Lower lobe of right lung (tissue), 2 donors: ENCODE results near the gene ST6GALNAC5. TPM values are rescaled to one million over a fixed set of nuclear protein-coding genes. Genes with fewer than 3 reads are reported as not detected.

ENCODE experiments used
- ATAC-seq, 2 donors: fragments of 200-7000 bp; cut with Tn5 transposase; one replicate each; pipeline ENCODE4 v1.9.1; 2020 to 2022; ENCODE audit warnings: mild to moderate bottlenecking in 2 of 2, moderate library complexity in 2 of 2
- DNase-seq: peaks from one replicate; pipeline ENCODE4 v3.0.0-alpha.2; 2020
- H3K27ac ChIP-seq: fragments of 200-600 bp; one replicate; pipeline ENCODE4 v1.8.0; 2022
- H3K27me3 ChIP-seq: fragments of 200-600 bp; one replicate; pipeline ENCODE4 v1.8.0; 2022; ENCODE audit warnings: low read depth
- H3K36me3 ChIP-seq: fragments of 200-600 bp; one replicate; pipeline ENCODE4 v1.8.0; 2022; ENCODE audit warnings: mild to moderate bottlenecking
- H3K4me1 ChIP-seq: fragments of 200-600 bp; one replicate; pipeline ENCODE4 v1.8.0; 2022
- H3K4me3 ChIP-seq: fragments of 200-600 bp; one replicate; pipeline ENCODE4 v1.8.0; 2022; ENCODE audit warnings: mild to moderate bottlenecking
- H3K9me3 ChIP-seq: fragments of 200-600 bp; one replicate; pipeline ENCODE4 v1.8.0; 2022
- CTCF ChIP-seq: fragments of 200-600 bp; IDR thresholded peaks from one replicate; pipeline ENCODE4 v1.8.0; 2022; ENCODE audit warnings: antibody characterized with exemption, mild to moderate bottlenecking
- intact Hi-C: fragments of 100-400 bp; cut with DNase I; formaldehyde crosslinking; loops from one replicate; pipeline ENCODE4 v1.11.0; 2022
- total RNA-seq: library from RNA; stranded (reverse); fragmentation: NEBNext Ultra II Directional; extraction: Animal tissue kit (Norgen Biotek cat#: 25700); gene quantifications from one replicate; pipeline ENCODE4 v1.2.1, GENCODE V29; 2021
- donor health status: DM: no; HTN: yes; CAD: no; lungs with severe emphysema.

The ST6GALNAC5 gene
- total RNA-seq, 1 donor from 2014 or later: 16.3 TPM

- Histone ChIP-seq H3K36me3 (no peaks in the 10 kb centered on the region), H3K4me3 (no peak overlapping the region), H3K4me1 (no peaks in the 10 kb centered on the region), H3K27ac (no peak overlapping the region), H3K27me3 (no peaks in the 10 kb centered on the region), H3K9me3 (no peaks in the 10 kb centered on the region)
- no peak for TF ChIP-seq CTCF
- ATAC-seq (no peak), DNase-seq (no peak)
- intact Hi-C loops: no loop called here
Measured at GRCh38 chr1:77038000-77038399, 170.7 kb downstream of the ST6GALNAC5 start.

GRCh38 chr1:77039111-77039510 lies 171.8 kb downstream of the ST6GALNAC5 start:
- intact Hi-C loops: no loop called here
- Histone ChIP-seq H3K4me1 (no peaks in the 10 kb centered on the region), H3K27me3 (no peaks in the 10 kb centered on the region), H3K27ac (no peak overlapping the region), H3K9me3 (no peaks in the 10 kb centered on the region), H3K36me3 (no peaks in the 10 kb centered on the region), H3K4me3 (no peak overlapping the region)
- DNase-seq (no peak), ATAC-seq (no peak)
- TF ChIP-seq CTCF: no peak

GRCh38 chr1:77039739-77040138 lies 172.5 kb downstream of the ST6GALNAC5 start:
- no peak for TF ChIP-seq CTCF
- Histone ChIP-seq H3K4me3 (no peak overlapping the region), H3K27ac (no peak overlapping the region), H3K4me1 (no peaks in the 10 kb centered on the region), H3K27me3 (no peaks in the 10 kb centered on the region), H3K9me3 (no peaks in the 10 kb centered on the region), H3K36me3 (no peaks in the 10 kb centered on the region)
- ATAC-seq (peak; percentile 38 to 61), DNase-seq (no peak)
- intact Hi-C loops: no loop called here

GRCh38 chr1:77040826-77041225 lies 173.5 kb downstream of the ST6GALNAC5 start:
- no peak overlapping the region for H3K27ac ChIP-seq
- no peak overlapping the region for H3K4me3 ChIP-seq
- H3K27me3 ChIP-seq: no peaks in the 10 kb centered on the region
- no peak for DNase-seq
- TF ChIP-seq CTCF: no peak
- intact Hi-C loops: no loop called here
- H3K36me3 ChIP-seq: no peaks in the 10 kb centered on the region
- no peak for ATAC-seq
- no peaks in the 10 kb centered on the region for H3K9me3 ChIP-seq
- no peaks in the 10 kb centered on the region for H3K4me1 ChIP-seq

- Histone ChIP-seq H3K27me3 (no peaks in the 10 kb centered on the region), H3K4me3 (no peak overlapping the region), H3K4me1 (no peaks in the 10 kb centered on the region), H3K36me3 (no peaks in the 10 kb centered on the region), H3K27ac (no peak overlapping the region), H3K9me3 (no peaks in the 10 kb centered on the region)
- TF ChIP-seq CTCF: no peak
- DNase-seq (no peak), ATAC-seq (no peak)
- intact Hi-C loops: no loop called here
Measured at GRCh38 chr1:77044133-77044849, 177.0 kb downstream of the ST6GALNAC5 start.
